Measurements from ENCODE around the gene CRIM1.

Gene CRIM1

GRCh38 chr2:36526226-36526625 lies 170.6 kb downstream of the CRIM1 start:
- no peak for DNase-seq

DNA sequence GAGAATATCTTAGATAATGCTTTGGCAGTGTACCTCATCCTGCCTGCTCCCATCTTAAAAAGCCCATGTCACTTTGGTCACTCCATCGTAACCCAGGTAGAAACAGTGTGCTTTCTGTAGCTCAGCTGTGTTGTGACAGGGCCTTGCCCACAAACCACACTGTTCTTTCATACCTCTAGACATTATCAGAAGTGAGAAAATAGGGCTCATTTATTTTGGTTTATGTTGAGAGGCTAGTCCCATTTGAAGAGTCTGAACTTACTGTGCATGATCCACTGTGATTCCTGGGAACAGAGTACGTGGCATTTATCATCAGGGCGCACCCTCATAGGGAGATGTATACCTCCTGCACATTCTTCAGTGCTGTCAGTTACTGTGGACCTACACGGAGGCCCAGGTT lies 172.7 kb downstream of the CRIM1 start:
- no peak for DNase-seq

DNA sequence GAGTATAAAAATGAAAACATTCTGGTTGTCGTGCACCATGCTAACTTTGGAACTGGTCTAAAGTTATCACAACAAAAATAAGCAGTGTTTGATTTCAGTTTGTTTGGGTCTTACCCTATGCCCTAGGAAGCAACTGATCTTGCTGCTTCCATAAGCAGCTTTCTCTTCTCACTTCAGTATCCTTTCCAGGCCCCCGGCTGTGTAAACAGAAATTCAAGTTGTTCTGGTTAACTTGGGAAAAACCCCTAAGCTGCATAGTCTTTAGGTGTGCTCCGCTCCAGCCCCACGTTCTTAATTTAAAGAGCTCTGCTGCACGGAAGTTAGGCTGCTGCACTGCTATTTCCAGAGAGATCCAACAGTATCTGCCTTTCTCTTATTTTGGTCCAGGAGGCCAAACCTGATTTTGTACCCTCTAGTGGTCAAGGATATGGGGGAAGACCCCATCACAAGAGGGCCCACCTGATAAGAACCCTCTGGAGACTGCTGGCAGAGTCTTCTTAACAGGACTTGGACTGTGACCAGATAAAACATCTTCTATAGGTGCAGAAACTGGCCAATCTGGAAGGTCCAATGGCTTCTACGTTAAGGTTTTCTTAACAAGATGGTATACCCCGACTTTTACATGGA lies 173.3 kb downstream of the CRIM1 start:
- DNase-seq, result no peak

DNA sequence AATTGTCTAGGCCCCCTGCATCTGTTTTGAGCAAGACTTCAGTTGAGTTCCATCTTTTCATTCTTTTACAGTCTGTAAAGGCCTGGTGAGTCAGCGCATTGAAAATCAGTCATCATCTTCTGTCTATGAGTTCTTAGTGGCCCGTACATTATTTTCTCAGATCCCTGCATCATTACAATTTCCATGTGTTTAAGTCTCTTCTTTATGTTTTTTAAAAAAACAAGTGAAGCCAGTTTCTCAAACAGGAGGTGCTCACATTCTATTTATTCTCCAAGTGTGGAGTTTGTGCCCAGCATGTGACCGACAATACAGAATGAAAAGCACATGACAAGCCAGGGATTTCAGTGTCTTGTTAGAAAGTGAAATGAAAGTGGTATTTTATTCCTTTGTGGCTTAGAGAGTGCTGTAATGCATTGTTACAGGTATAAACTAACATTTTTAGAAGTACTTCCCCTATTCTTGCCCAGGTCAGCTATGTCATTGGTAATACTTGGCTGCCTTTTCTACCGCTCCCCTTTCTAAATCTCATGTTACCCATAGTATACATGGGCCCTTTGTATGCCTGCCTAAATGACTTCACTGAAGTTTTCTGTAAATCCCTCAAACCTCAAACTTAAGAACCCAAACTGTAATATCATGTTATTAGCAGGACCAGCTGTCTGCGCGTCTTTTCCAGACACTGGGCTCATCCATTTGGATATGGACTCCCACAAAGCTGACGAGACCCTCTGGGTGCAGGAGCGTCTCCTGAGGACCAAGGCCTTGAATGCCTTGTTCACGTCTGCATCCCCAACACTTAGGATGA lies 174.8 kb downstream of the CRIM1 start:
- DNase-seq, result no peak

GRCh38 chr2:36530983-36531354 lies 175.4 kb downstream of the CRIM1 start:
- no peak for DNase-seq

DNA sequence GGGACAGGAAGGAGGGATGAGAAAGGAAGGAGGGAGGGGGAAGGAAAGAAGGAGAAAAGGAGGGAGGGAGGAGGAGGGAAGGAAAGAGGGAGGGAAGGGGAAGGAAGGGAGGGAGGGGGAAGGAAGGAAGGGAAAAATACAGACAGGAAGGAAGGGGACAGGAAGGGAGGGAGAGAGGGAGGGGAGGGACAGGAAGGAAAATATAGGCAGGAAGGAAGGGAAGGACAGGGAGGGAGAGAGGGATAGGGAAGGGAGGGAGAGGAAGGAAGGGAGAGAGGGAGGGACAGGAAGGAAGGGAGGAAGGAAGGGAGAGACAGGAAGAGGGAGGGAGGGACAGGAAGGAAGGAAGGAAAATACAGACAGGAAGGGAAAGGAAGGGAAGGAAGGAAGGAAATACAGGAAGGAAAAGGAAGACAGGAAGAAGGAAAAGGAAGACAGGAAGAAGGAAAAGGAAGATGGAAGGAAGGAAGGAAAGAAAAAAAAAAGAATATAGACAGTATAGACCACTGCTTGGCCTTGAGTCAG lies 178.8 kb downstream of the CRIM1 start:
- no peak for DNase-seq

DNA sequence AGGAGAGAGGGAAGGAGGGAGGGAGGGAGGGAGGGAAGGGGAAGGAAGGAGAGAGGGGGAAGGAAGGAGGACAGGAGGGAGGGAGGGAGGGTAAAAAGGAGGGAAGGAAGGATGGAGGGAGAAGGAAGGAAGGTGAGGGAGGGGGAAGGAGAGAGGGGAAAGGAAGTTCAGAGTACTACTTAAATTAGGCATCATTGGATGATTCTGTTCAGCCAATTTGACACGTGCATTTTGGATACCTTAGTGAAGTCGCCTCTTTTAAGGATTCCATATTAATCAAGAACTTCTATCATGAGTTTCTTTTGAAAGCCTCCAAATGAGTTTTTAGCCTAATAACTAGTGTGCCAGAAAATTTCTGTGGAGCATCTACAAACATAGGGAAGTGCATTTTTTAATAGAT lies 179.5 kb downstream of the CRIM1 start:
- no peak for DNase-seq

DNA sequence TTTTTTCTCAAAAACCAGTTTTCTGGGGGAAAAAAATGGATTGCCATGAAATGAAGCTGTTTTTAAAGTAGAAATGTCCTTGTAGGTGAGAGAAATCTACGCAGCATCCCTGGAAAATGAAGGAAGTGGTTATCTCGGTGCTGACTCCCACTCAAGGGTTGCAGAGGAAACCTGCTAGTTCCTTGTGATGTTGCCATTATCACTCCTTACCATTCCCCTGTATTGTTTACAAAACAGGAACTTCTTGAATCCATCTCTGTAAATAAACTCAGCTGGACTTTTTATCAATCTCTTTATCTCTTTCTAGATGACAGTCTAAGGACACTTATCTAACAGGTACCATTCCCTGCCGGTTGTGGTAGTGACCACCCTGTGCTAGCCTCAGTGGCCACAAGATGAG lies 181.2 kb downstream of the CRIM1 start:
- DNase-seq, result no peak

GRCh38 chr2:36538335-36538734 lies 182.8 kb downstream of the CRIM1 start:
- no peak for DNase-seq

GRCh38 chr2:36539631-36540030 lies 184.1 kb downstream of the CRIM1 start:
- DNase-seq, result no peak

GRCh38 chr2:36540986-36541754 lies 185.6 kb downstream of the CRIM1 start:
- no peak for DNase-seq

DNA sequence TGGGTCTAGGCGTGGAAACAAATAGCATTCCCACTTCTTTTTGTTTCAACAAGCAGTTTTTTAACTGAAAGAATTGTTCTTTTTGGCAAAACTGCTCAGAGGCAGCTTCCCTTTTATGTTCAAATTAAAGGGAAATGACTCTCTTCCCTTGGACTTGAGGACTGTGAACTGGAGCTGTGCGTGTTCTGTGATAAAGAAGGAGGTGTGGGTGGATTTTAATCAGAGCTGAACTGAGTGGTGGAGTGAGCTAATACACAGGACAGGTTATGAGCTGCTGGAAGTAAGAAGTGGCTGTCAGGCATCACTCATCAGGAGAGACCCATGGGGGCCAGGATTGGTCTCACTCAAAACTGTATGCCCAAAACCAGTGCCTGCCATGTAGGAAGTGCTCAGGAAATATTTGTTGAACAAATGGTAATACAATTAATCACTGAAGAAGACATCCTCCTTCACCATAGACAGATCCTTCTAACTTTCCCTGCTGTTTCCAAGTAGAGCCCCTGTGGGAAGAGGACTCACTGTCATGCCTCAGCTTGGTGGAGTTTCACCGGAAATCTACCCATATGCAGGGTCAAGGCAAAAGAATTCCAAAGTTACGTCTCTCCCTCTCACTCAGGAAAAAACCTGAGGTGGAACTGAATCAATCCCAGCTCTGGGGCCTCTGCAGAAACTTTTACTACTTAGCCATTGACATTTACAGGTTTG lies 186.5 kb downstream of the CRIM1 start:
- no peak for DNase-seq

- no peak for DNase-seq
Measured at GRCh38 chr2:36544638-36545338, 189.2 kb downstream of the CRIM1 start.

- no peak for DNase-seq
Measured at GRCh38 chr2:36545871-36546416, 190.4 kb downstream of the CRIM1 start.

DNA sequence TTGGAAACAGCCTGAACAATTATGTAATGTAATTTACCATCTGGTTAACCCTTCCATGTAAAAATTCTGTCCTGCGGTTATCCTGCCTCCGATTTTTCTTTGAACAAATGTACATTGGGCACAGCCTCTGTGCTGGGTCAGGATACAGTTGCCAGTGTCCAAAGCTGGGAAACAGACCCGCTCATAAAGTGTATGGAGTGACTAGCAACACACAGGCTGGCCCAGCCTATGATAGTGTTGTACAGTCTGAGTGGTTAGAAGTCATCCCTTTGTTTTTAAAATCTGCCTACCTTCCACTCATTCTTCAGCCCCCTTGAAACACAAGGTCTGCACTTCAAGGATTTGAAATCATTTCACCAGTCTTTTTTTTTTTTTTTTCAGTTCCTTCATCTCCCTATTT lies 192.3 kb downstream of the CRIM1 start:
- no peak for DNase-seq

GRCh38 chr2:36549165-36549574 lies 193.6 kb downstream of the CRIM1 start:
- DNase-seq, result no peak

DNA sequence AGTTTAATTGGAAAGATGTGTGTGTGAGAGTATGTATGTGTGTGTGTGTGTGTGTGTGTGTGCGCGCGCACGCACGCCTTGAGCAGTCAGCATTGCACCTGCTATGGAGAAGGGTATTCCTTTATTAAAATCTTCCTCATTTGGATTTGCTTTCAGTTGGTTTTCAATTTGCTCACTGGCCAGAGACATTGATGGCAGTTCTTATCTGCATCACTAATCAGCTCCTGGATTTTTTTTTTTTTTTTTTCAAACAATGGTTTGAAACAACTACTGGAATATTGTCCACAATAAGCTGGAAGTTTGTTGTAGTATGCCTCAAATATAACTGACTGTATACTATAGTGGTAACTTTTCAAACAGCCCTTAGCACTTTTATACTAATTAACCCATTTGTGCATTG lies 194.4 kb downstream of the CRIM1 start:
- no peak for DNase-seq

GRCh38 chr2:36553683-36554082 lies 198.1 kb downstream of the CRIM1 start:
- DNase-seq, result no peak

DNA sequence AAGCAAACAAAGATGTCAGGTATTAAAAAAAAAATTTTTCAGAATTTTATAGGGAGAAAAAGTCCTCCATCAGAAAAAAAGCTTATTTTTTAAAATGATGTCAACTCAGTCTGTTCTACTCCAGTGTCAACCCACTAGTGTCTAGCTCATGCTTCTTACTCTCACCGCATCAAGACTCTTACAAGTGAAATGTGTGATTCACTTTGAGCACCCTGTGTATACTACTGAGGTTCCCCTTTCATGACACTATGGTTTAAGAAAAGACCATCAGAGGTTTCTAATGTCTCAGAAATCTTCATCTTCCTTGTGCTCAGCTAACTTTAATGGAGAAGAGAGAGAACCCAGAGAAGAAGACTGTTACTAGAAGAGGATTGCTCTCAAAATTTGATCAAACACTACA lies 199.0 kb downstream of the CRIM1 start:
- DNase-seq, result no peak

DNA sequence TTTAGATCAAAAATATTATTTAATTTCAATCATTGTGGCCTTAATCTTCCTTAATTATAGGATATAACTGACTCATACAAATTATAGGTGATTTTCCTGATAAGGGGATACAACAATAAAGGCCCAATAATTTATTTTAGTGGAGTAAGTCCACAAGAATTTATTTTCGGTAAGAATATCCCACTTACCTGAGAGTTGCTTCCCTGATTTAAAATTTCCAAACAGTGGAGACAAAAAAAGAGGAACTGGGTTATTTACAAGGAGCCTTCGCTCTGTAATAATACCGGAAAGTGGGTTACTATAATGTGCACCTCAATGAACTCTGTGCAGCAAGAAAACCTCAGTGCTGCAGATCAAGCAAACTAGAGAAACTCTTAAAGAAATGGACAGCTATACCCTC lies 200.2 kb downstream of the CRIM1 start:
- no peak for DNase-seq

DNA sequence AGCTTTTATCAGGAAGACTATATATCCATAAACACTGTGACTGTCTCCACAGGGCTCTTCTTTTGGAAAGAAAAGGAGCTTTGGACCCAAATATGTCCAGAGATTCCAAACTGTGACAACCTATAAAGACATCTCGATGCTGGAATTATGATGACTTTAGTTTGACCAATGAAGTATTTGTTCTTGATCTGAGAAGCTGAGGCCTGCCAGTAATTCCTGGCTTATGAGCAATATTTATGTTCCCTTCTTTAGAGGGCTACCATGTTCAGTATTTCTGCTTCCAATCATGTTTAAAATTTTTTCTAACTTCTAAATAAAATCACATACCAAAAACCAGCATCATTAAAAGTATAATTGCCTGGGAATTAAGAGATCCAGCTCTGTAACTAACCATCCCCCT lies 201.3 kb downstream of the CRIM1 start:
- no peak for DNase-seq
